Trophoblast cell (in vitro differentiated cells and primary cell): ENCODE measurements around the gene VCL.
A peak's percentile ranks its signal among the peaks of the same experiment; 100 is the strongest.

Experiments
- DNase-seq, 2 donors: peaks; one replicate each; pipeline ENCODE4 v3.0.0-alpha.2; 2016
- H2AFZ ChIP-seq: 2 replicates; pipeline ENCODE4 v1.6.1; 2013; ENCODE audit warnings: low read length, moderate library complexity, mild to moderate bottlenecking; ENCODE audit not compliant: insufficient read depth, poor library complexity
- H2AK5ac ChIP-seq: 2 replicates; pipeline ENCODE4 v1.6.1; 2013; ENCODE audit warnings: mild to moderate bottlenecking, low read length
- H2BK120ac ChIP-seq: 2 replicates; pipeline ENCODE4 v1.6.1; 2013; ENCODE audit warnings: low read length, mild to moderate bottlenecking, moderate library complexity; ENCODE audit not compliant: insufficient read depth, poor library complexity
- H2BK12ac ChIP-seq: 2 replicates; pipeline ENCODE4 v1.6.1; 2013; ENCODE audit warnings: mild to moderate bottlenecking, low read length, moderate library complexity
- H2BK5ac ChIP-seq: 2 replicates; pipeline ENCODE4 v1.6.1; 2013; ENCODE audit warnings: low read length, low read depth, moderate library complexity, mild to moderate bottlenecking; ENCODE audit not compliant: poor library complexity
- H3K14ac ChIP-seq: 2 replicates; pipeline ENCODE4 v1.6.1; 2013; ENCODE audit warnings: mild to moderate bottlenecking, low read length
- H3K18ac ChIP-seq: 2 replicates; pipeline ENCODE4 v1.6.1; 2013; ENCODE audit warnings: mild to moderate bottlenecking, low read length
- H3K23ac ChIP-seq: 2 replicates; pipeline ENCODE4 v1.6.1; 2013; ENCODE audit warnings: low read length
- H3K27ac ChIP-seq: 2 replicates; pipeline ENCODE4 v1.5.1; 2013; ENCODE audit warnings: low read depth, mild to moderate bottlenecking, inconsistent platforms, low read length, moderate library complexity
- H3K27me3 ChIP-seq: 2 replicates; pipeline ENCODE4 v1.6.1; 2013; ENCODE audit warnings: inconsistent platforms, mild to moderate bottlenecking, low read length, moderate library complexity; ENCODE audit not compliant: insufficient read depth
- H3K36me3 ChIP-seq, 2 experiments: 1 replicate in 1 of 2; 2 replicates in 1 of 2; pipeline ENCODE4 v1.6.1; 2013; ENCODE audit warnings: low read length in 2 of 2, mild to moderate bottlenecking in 2 of 2, moderate library complexity in 1 of 2; ENCODE audit not compliant: insufficient read depth in 2 of 2, control insufficient read depth in 1 of 2
- H3K4ac ChIP-seq: 2 replicates; pipeline ENCODE4 v1.6.1; 2013; ENCODE audit warnings: low read depth, mild to moderate bottlenecking, low read length, moderate library complexity
- H3K4me1 ChIP-seq, 2 experiments: 1 replicate in 1 of 2; 2 replicates in 1 of 2; pipeline ENCODE4 v1.6.1; 2013; ENCODE audit warnings: low read length in 2 of 2, mild to moderate bottlenecking in 2 of 2, moderate library complexity in 1 of 2; ENCODE audit not compliant: insufficient read depth in 2 of 2, control insufficient read depth in 1 of 2
- H3K4me2 ChIP-seq: 2 replicates; pipeline ENCODE4 v1.6.1; 2013; ENCODE audit warnings: inconsistent platforms, mild to moderate bottlenecking, low read length, moderate library complexity
- H3K4me3 ChIP-seq: 2 replicates; pipeline ENCODE4 v1.5.1; 2013; ENCODE audit warnings: mild to moderate bottlenecking, low read depth, low read length, inconsistent platforms
- H3K79me1 ChIP-seq: one replicate; pipeline ENCODE4 v1.6.1; 2013; ENCODE audit warnings: low read length
- H3K79me2 ChIP-seq: 2 replicates; pipeline ENCODE4 v1.6.1; 2013; ENCODE audit warnings: low read length, mild to moderate bottlenecking; ENCODE audit not compliant: control insufficient read depth, insufficient read depth, poor library complexity
- H3K9ac ChIP-seq: 2 replicates; pipeline ENCODE4 v1.6.1; 2013; ENCODE audit warnings: mild to moderate bottlenecking, low read length
- H3K9me3 ChIP-seq: 2 replicates; pipeline ENCODE4 v1.6.1; 2013; ENCODE audit warnings: low read depth, mild to moderate bottlenecking, control low read depth, inconsistent platforms, low read length; ENCODE audit not compliant: insufficient read depth
- H4K12ac ChIP-seq: 2 replicates; pipeline ENCODE4 v1.6.1; 2013; ENCODE audit warnings: low read depth, mild to moderate bottlenecking, low read length, moderate library complexity
- H4K8ac ChIP-seq: 2 replicates; pipeline ENCODE4 v1.6.1; 2013; ENCODE audit warnings: low read depth, mild to moderate bottlenecking, low read length, moderate library complexity
- H4K91ac ChIP-seq: one replicate; pipeline ENCODE4 v1.6.1; 2013; ENCODE audit warnings: low read depth, mild to moderate bottlenecking, low read length, moderate library complexity
- WGBS: extraction: QIAGEN DNeasy Blood & Tissue Kit; methylation state at CpG from one replicate; pipeline ENCODE4 v1.1.7; 2013; ENCODE audit warnings: missing lambda C conversion rate; ENCODE audit not compliant: insufficient read length, insufficient coverage; ENCODE audit errors: extremely low coverage; 5-methylcytosine and 5-hydroxymethylcytosine counted together

The VCL gene

DNA sequence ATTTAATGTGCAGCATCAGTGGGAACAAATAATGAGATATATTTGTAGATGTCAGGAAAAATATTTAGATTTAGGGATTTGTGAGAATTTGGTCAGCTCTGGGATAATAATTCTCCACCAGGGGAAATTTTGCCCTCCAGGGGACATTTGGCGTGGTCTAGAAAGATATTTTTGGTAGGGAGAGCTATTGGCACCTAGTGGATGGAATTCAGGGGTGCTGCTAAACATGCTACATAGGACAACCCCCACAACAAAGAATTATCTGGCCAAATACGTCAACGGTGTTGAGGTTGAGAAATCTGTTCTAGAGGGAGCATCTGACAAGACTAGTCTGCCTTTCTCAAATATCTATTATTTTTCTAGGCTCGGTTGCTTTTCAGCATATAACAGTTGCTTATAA is 155.2 kb downstream of the VCL start:
- H4K12ac ChIP-seq: no peak overlapping the region
- H3K18ac ChIP-seq: no peak overlapping the region
- no peak overlapping the region for H4K8ac ChIP-seq
- no CpG with 5 or more reads among the region's 4 CpGs for WGBS
- no peak overlapping the region for H2BK12ac ChIP-seq
- H3K23ac ChIP-seq: no peak overlapping the region
- peaks cover 9% of the 10 kb centered on the region for H3K79me1 ChIP-seq
- H3K36me3 ChIP-seq: no peaks in the 10 kb centered on the region
- no peak overlapping the region for H2AK5ac ChIP-seq
- H3K27ac ChIP-seq: no peak overlapping the region
- peak; percentile 4 to 45 for DNase-seq
- no peak overlapping the region for H3K9ac ChIP-seq
- no peaks in the 10 kb centered on the region for H3K27me3 ChIP-seq
- no peak overlapping the region for H3K4me2 ChIP-seq
- H3K9me3 ChIP-seq: no peaks in the 10 kb centered on the region
- H4K91ac ChIP-seq: no peak overlapping the region
- no peak overlapping the region for H2AFZ ChIP-seq
- H3K4me3 ChIP-seq: no peak overlapping the region
- peaks cover 0 to 3% of the 10 kb centered on the region in 2 experiments for H3K4me1 ChIP-seq
- H3K79me2 ChIP-seq: peaks cover 11% of the 10 kb centered on the region
- no peak overlapping the region for H3K4ac ChIP-seq
- H3K14ac ChIP-seq: no peak overlapping the region
- no peak overlapping the region for H2BK120ac ChIP-seq
- no peak overlapping the region for H2BK5ac ChIP-seq

DNA sequence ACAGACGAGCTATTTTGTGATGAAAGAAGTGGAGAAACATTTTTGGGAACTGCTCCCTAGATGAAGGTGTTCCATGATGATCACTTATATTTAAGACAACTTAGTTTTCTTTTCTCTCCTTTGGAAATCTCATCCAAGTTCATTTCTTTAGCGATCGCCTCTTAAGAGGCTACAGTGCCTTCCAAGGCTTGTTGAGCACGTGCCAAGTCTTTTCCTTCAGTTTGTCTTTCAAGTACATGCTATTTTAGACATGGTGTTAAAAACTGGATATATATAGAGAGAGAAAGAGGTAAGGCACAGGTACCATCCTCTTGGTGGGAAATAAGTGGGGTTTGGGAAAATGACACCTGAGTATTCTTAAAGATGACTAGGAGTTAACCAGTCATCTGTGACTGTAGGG is 155.8 kb downstream of the VCL start:
- no peak overlapping the region for H2AK5ac ChIP-seq
- H3K27ac ChIP-seq: no peak overlapping the region
- H2AFZ ChIP-seq: no peak overlapping the region
- no peak overlapping the region for H3K23ac ChIP-seq
- peaks cover 9% of the 10 kb centered on the region for H3K79me1 ChIP-seq
- H3K9me3 ChIP-seq: no peaks in the 10 kb centered on the region
- H3K4me3 ChIP-seq: no peak overlapping the region
- no peak overlapping the region for H2BK12ac ChIP-seq
- H3K4me2 ChIP-seq: no peak overlapping the region
- no peaks in the 10 kb centered on the region for H3K27me3 ChIP-seq
- peaks cover 0 to 3% of the 10 kb centered on the region in 2 experiments for H3K4me1 ChIP-seq
- H3K36me3 ChIP-seq: no peaks in the 10 kb centered on the region
- H2BK5ac ChIP-seq: no peak overlapping the region
- DNase-seq: no peak
- peaks cover 11% of the 10 kb centered on the region for H3K79me2 ChIP-seq
- H4K12ac ChIP-seq: no peak overlapping the region
- H4K91ac ChIP-seq: no peak overlapping the region
- no peak overlapping the region for H2BK120ac ChIP-seq
- no peak overlapping the region for H3K14ac ChIP-seq
- no peak overlapping the region for H3K9ac ChIP-seq
- no peak overlapping the region for H4K8ac ChIP-seq
- H3K4ac ChIP-seq: no peak overlapping the region
- H3K18ac ChIP-seq: no peak overlapping the region
- WGBS: no CpG with 5 or more reads among the region's 4 CpGs

DNA sequence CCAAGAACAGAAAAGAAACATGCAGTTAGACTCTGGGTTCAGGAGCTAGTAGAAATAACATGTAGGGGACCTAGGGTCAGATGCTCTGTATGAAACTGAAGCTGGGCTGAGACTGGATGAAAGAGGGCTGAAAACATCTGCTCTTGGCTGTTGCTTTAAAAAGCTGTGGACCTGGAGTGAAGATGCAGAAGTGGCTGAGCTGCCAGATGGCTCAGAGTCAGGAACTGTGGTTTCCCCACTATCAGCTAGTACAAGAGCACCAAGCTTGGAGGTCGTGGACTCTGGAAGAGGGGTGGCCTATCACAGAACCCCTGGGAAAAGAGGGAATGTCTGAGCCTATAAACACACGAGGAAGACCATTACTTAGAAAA is 159.0 kb downstream of the VCL start:
- H3K23ac ChIP-seq: no peak overlapping the region
- H2AK5ac ChIP-seq: no peak overlapping the region

DNA sequence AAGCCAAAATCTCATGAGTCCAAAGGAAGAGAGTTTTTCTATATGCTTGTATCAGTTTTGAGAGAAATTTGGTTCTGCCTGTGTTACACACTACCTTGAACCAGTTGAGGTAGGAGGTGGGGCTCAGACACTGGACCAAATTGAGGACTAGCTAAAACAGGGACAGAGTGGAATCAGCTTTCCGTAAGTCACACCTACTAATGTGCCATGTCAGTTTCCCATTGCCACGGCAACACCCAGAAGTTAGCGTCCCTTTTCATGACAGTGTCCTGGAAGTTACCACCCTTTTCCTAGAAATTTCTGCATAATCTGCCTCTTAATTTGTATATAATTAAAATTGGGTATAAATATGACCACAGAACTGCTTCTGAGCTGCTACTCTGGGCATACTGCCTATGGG is 162.1 kb downstream of the VCL start:
- no peaks in the 10 kb centered on the region for H3K27me3 ChIP-seq
- no peaks in the 10 kb centered on the region for H3K79me2 ChIP-seq
- no peak overlapping the region for H3K14ac ChIP-seq
- H3K4me1 ChIP-seq: peaks cover 2 to 5% of the 10 kb centered on the region in 2 experiments
- H2AFZ ChIP-seq: no peak overlapping the region
- H2AK5ac ChIP-seq: no peak overlapping the region
- no peaks in the 10 kb centered on the region for H3K9me3 ChIP-seq
- H4K91ac ChIP-seq: no peak overlapping the region
- no peak overlapping the region for H3K9ac ChIP-seq
- no peaks in the 10 kb centered on the region for H3K36me3 ChIP-seq
- H3K4me3 ChIP-seq: no peak overlapping the region
- no peak overlapping the region for H3K4me2 ChIP-seq
- H3K23ac ChIP-seq: no peak overlapping the region
- WGBS: no CpG with 5 or more reads among the region's 3 CpGs
- no peak overlapping the region for H2BK5ac ChIP-seq
- H2BK120ac ChIP-seq: no peak overlapping the region
- H4K8ac ChIP-seq: no peak overlapping the region
- no peak overlapping the region for H4K12ac ChIP-seq
- H3K27ac ChIP-seq: no peak overlapping the region
- H3K79me1 ChIP-seq: peaks cover 1% of the 10 kb centered on the region
- no peak for DNase-seq
- H3K18ac ChIP-seq: no peak overlapping the region
- no peak overlapping the region for H3K4ac ChIP-seq
- no peak overlapping the region for H2BK12ac ChIP-seq

More for the DNA sequence above, 159.0 kb downstream of the VCL start:
- peaks cover 0 to 3% of the 10 kb centered on the region in 2 experiments for H3K4me1 ChIP-seq
- no peak overlapping the region for H2BK120ac ChIP-seq
- H4K91ac ChIP-seq: no peak overlapping the region
- no peak overlapping the region for H3K18ac ChIP-seq
- no peak overlapping the region for H3K9ac ChIP-seq
- H3K14ac ChIP-seq: no peak overlapping the region
- no peak overlapping the region for H2AFZ ChIP-seq
- H3K79me1 ChIP-seq: no peaks in the 10 kb centered on the region
- no peak overlapping the region for H3K4ac ChIP-seq
- no peaks in the 10 kb centered on the region for H3K36me3 ChIP-seq
- no peak for DNase-seq
- H3K79me2 ChIP-seq: no peaks in the 10 kb centered on the region
- H2BK5ac ChIP-seq: no peak overlapping the region
- no peak overlapping the region for H4K12ac ChIP-seq
- H2BK12ac ChIP-seq: no peak overlapping the region
- H3K4me3 ChIP-seq: no peak overlapping the region
- no peaks in the 10 kb centered on the region for H3K9me3 ChIP-seq
- no peak overlapping the region for H4K8ac ChIP-seq
- H3K4me2 ChIP-seq: no peak overlapping the region
- no CpG with 5 or more reads among the region's 2 CpGs for WGBS
- no peaks in the 10 kb centered on the region for H3K27me3 ChIP-seq
- H3K27ac ChIP-seq: no peak overlapping the region
